ACHN (cell line): ENCODE data around the gene POU2F3.
A peak's percentile ranks its signal among the peaks of the same experiment; 100 is the strongest.
"Not testable (repeated sequence)": the region's sequence is repeated elsewhere in the genome, so short reads cannot be mapped to it uniquely, and the experiment has no call there.

ENCODE experiments used
- DNase-seq: peaks from one replicate; pipeline ENCODE4 v3.0.0-alpha.2; 2015
- in situ Hi-C: cut with HindIII; loops from 2 replicates; pipeline ENCODE4 v1.10.0; 2017; ENCODE audit warnings: low sequenced_read_pairs, low pct_ligation_motif_present, low pct_unique_long_range_greater_than_20kb

POU2F3 gene

DNA sequence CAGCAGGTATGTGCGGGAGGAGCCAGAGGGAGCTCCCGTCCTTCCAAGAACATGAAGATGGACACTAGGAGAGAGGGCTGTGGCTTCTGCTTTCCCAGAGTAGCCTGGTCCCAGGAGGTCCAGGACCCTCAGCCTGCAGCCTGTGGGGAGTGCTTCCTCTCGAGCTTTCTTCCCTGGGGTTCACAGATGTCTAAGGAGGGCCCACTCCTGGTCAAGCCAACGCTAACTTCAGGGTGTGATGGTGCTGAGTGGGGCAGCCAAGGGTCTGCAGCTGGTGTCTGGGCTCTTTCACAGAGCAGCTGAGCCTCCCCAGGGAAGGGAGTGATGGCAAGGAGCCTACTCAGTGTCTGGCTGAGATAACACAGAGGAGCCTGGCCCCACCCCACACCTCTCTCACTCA lies 3.3 kb downstream of the POU2F3 start:
- no peak for DNase-seq
- in situ Hi-C loops, result no loop called here

DNA sequence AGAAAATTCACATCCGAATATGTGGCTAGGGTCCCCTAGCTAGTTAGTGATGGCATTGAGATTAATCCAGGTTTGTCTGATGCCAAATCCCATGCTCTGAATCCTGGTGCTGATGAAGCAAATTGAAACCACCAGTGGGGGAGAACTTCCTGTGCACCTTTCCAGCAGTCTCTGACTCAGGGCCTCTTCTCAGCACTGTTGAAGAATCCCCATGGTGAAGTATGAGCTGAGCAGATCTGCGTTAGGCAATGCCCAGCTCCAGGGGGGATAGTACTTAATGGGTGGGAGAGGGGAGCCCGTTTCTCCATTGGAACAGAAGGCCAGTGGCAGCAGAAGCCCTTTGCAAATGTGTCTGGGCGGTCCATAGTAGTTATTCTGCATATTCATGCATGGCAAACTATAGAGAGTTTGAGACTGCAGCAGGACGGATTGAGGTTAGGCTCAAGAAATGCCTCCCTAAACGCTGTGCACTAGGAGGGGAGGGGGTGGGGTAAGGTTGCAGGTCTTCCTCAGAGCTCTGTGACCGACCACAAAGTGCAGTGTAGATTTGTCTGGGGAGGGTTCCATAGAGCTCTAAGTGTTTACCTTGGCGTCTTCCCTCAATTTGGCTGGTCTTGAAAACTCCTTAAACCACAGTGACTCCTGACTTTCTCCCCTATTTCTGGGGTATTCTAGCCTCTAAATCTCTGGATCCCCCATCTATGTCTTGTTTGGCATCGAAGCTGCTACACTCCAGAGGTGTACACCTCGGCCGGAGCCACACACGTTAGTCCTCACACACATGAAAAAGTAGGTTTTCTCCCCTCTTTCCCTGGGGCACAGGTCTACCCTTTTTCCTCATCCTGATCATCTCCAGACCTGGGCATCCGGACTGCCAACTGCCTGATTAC lies 4.8 kb downstream of the POU2F3 start:
- in situ Hi-C loops, result no loop called here
- DNase-seq, result no peak

DNA sequence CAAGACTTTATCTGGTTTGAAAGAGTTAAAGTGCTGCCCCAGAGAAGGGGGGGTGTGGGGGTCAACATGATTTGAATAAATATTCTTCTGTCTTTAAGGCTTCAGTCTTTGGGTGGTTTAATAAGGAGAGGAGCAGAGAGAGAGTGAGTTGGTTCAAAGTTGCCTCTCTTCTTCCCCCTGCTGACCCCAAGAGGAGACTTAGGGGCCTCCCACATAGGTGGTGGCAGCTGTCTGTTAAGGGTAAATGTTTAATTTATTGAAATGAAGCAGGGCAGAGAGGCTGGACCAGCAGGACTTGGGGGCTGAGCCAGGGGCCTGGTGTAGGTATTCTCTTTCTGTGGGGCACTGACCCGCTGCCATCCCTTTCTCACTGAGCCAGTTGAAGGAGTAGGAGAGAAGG lies 5.5 kb downstream of the POU2F3 start:
- DNase-seq, result no peak
- in situ Hi-C loops, result no loop called here

DNA sequence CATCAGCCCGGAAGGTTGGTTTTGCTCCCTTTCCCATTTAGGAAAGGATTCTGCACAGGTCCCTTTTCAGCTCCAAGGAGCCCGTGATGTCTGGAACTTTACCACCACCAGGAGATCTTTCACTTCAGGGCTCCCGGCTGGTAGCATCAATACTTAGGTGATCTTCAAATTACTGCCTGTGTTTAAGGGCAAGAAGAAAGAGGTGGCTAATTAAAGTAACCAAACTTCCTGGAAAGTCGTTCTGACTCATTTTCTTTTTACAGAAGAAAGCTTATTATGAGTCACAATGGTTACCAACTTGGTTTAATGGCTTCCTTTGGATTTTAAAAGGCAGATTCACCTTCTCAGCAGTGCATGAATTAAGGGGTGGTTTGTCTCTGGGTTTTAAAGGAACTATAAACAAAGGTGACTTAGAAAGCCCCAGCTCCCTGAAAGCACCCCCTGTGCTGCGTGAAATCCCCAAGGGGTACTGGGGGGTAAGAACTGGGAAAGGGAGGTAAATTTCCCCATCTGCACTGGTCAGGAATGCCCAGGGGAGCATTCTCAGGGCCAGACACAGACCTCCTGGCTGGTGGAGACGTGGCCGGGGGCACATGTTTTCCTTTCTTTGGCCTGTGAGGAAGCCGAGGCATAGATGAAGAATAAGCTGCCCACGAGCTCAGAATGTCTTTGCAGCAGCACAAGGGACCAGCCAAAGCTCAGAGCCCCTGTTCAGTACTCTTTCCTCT lies 8.8 kb downstream of the POU2F3 start:
- in situ Hi-C loops, result no loop called here
- DNase-seq, result peak; percentile 17

DNA sequence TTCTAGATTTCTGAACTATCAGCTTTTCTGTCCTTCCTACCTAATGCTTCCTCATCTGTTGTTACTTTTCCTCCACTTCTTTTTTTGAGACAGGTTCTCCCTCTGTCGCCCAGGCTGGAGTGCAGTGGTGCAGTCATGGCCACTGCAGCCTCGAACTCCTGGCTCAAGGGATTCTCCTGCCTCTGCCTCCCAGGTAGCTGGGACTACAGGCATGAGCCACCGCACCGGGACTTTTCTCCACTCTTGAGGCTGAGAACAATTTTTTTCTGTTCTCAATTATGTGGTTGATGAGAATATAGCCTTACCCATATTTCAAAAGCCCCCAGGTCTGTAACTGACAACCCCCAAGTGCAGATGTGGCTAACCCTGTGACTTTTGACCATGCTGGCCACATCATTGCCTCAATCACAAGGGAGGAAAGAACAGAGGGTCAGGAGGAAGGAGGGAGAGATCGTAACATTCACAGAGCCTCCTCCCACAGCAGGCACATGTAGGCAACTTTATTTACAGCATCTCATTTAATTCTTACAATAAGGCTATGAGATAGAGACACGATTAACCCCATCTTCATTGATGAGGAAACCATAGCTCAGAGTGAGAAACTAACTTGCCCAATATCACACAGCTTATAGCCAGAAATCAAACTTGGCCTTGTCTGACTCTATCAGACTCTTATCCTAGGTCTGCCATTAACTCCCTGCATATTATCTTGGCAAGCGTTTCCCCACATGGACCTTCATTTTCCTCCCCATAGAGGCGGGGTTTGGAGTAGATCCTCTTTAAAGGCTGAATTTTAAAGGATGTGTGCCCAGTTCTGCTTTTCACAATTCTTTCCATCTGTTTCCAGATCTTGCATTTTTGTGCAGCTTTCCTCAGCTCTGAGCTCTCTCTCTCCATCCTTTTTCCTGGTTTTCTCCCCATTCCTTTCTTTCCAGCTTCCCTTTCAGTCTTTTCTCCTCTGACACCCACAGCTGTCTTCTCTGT lies 9.6 kb downstream of the POU2F3 start:
- no peak for DNase-seq
- in situ Hi-C loops, result no loop called here

DNA sequence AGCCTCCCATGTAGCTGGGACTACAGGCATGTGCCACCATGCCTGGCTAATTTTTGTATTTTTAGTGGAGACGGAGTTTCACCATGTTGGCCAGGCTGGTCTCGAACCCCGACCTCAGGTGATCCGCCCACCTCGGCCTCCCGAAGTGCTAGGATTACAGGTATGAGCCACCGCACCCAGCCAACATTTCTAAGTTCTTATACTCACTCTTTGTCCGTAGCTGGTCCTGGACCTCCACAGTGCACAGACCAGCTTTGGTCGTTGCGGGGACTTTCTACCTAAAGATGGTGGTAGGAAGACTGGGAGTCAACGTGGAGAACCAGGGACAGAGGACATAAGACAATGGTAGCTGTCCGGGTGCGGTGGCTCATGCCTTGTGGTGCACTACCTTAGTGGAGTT lies 13.4 kb downstream of the POU2F3 start:
- in situ Hi-C loops, DNase-seq: not testable (repeated sequence)

DNA sequence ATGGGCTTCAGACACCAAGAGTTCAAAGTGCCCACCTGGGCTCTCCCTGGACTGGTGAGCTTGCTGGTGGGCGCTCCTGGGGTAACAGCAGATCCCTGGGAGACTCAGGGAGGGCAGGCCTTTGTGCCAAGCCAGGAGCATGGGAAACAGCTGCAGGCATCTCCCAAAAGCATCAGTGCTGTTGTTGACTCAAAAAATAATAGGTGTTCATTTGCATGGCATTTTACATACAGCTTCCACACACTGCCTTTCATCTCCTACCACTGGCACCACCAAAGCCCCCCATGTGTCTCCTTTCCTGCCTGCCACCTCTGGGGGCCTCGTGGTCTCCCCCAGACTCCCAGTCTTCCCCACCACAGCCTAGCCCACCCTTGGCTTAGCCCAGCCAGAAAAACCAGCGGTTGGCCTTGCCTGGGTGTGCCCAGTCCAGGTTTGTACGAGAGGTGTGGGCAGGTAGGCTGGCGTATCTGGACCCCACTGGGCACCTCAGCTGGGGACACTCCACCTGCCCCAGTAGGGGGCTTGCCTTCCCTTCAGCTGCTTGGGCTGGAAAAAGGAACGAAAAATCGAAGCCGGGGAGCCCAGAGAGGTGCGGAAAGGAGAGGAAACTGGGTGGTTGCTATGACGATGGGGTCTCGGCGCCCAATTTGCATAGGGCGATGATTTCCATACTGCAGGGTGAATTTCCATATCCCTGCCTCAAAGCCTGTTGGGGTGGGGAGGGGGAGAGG lies 15.0 kb downstream of the POU2F3 start:
- in situ Hi-C loops, result no loop called here
- DNase-seq, result no peak

DNA sequence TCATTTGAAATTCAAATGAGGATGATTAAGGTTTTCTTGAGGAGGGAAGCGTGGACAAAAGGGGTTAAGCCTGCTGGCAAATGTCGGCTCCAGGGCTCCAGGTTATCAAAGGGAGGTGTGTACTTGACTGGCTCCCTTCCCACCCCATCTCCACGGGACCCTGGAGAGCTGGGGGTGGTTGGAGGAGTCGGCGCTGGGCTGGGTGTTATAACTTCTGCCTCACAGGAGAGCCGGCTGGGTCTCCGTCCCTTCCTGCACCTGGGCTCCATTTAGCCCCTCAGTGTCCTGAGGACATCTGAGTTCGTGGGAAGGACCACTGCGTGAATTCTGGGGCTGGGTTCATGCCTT lies 15.6 kb downstream of the POU2F3 start:
- DNase-seq, result no peak
- in situ Hi-C loops, result no loop called here

DNA sequence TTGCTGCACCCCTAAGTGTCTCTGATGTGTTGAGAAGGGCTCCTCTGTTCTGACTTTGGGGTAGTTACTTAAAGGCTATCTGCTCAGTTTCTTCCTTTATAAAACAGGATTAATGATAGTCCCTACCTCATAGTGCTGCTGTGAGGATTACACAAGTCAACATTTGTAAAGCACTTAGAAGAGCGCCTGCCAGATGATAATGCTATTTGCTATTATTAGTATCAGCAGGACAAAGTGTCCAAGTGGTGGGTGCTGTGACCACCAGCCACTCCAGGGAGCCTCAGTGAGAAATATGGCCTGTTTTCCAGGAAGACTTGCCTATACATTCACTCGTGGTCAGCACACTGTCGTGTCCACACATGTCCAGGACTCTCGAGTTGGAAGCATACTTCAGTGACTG lies 16.2 kb downstream of the POU2F3 start:
- no peak for DNase-seq
- in situ Hi-C loops, result no loop called here

DNA sequence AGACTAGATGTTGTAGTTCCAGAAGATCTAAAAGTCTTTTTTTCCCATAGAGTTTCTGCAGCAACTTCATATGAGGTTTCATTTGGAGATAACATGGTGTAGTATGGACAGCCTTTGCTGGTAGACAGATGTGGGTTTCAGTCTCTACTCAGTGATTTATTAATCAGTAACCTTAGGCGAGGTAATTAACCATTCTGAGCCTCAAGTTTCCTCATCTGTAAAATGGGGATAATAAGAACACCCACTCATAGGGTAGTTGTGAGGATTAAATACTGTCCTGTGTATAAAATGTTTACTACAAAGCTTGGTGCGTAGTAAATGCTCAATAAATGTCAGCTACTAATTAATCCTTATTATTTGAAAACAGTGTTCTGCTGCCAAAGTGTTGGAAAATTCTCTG lies 16.8 kb downstream of the POU2F3 start:
- DNase-seq, result no peak
- in situ Hi-C loops, result no loop called here

DNA sequence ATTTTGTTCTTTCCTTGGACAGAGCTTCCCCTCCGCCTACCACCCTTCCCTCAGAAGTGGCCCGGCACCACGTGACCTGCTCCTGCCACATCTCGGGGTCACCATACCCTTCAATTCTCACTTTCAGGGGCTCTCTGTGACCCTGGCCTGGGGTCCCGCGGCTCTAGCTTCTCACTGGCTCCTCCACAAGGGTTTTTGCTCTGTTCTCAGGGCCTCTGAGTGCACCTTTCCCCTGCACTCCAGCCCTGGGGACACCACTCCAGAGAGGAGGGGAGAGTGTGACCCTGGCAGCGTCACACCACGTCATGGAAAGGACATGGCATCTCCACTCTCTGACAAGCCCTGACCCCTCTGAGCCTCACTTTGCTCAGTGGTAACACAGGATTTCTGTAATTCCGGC lies 17.4 kb downstream of the POU2F3 start:
- DNase-seq, result no peak
- in situ Hi-C loops, result no loop called here

DNA sequence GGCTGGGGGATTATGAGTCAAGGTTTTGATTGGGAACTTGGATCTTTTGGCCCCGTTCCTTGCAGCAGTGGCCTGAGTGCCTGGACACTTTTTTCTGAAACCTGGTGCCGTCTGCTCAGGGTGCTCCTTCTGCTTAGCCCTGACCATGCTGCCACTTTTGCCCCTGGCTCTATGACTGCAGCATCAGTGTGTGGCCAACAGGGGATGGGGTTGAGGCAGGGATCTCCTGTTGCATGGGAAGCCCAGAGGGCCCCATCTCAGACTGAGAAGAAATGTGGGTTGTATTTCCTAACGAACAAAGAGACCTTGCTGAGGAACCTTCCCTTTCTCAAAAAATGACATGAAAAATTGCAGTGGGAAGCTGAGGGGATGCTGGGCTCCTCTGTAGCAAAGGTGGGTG lies 18.7 kb downstream of the POU2F3 start:
- in situ Hi-C loops, result no loop called here
- DNase-seq, result no peak

DNA sequence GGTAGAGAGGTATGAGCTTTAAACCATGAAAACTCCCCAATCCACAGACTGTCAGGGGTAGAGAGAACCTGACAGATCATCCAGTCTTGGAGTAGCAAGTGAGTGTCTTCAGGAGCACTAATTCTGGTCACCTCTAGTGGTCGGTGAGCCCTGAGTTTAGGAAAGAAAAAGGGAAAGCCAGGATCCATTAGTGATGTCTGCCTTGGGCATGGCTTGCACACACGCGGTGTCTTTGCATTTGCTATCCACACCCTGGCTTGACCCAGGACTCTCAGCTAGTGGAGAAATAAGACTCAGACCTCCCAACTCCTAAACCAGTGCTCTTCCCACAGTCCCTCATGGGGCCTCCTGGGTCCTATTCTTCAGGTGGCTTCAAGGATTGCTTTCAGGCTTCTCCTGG lies 19.3 kb downstream of the POU2F3 start:
- in situ Hi-C loops, result no loop called here
- no peak for DNase-seq

DNA sequence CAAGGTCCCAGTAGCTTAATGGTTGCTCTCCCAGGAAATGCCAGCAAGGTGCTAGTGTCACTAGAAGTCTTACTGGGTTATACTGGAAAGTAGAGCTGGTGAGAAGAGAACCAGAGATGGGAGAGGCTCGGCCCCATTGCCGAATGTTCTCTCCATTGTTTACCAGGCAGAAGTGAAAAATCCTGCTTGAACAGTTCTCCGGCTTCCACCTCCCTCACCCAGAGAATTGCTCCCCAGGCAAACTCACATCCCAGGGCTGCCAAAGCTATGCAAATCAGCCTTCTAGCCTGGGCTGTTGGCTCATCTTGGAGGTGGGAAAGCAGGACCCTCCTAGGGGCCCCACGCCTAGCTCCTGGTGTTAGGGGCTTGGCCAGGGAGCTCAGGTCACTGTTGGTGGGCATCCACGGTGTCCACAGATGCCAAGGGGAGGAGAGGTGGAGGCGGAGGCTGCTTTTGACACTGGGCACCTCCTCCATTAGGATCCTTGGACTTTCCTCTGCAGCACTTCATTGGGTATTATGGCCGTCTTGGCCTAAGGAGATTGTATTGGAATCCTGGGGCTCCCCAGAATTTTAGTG lies 20.1 kb downstream of the POU2F3 start:
- in situ Hi-C loops, result no loop called here
- no peak for DNase-seq

DNA sequence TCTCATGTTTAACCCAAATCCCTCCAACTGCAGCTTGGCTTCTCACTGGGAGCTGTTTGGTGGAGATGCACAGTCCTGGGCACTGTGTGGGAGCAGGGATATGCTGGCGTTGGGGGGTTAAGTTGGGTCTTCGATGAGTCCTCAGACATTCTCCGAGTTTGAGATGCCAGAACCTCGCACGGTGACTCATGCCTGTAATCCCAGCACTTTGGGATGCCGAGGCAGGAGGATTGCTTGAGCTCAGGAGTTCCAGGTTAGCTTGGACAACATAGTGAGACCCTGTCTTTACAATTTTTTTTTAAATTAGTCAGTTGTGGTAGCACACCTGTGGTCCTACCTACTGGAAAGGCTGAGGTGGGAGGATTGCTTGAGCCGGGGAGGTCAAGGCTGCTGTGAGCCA lies 20.7 kb downstream of the POU2F3 start:
- DNase-seq, result no peak
- in situ Hi-C loops, result no loop called here

DNA sequence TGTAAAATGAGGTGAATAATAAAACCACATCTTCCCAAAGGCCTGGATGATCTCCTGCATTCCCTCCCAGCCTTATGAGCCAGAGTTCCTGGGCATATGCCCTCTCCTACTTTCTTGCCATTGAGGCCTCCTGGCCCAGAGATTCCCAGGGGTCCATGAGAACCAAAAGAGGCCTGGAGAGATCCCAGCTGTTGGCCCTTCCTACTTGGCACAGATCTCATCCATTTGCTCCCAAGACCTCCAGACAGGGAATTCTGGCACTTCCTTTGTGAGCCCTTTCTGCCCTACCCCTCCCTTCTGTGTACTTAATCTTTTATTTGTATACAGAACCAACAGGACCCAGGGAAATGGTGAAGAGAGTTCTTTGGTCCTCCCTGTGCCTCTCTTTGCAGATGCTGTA lies 21.4 kb downstream of the POU2F3 start:
- in situ Hi-C loops, result no loop called here

DNA sequence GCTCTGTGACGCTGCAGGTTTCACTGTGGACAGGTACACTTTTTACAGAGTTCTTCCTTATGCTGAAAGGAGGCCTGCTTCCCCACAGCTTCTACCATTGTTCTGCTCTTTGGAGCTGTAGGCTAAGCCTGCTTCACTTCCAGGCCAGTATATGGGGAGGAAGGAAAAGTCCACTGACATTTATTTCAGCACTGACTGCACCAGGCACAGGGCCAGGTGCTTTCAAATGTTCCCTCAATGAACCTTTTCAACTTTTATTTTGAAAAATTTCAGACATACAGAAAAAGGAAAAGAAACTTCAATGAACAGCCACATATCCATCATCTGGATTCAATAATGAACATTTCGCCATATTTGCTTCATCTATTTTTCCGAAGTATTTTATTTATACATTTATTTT lies 22.0 kb downstream of the POU2F3 start:
- DNase-seq, result no peak
- in situ Hi-C loops, result no loop called here

More for the DNA sequence above, 21.4 kb downstream of the POU2F3 start:
- no peak for DNase-seq

DNA sequence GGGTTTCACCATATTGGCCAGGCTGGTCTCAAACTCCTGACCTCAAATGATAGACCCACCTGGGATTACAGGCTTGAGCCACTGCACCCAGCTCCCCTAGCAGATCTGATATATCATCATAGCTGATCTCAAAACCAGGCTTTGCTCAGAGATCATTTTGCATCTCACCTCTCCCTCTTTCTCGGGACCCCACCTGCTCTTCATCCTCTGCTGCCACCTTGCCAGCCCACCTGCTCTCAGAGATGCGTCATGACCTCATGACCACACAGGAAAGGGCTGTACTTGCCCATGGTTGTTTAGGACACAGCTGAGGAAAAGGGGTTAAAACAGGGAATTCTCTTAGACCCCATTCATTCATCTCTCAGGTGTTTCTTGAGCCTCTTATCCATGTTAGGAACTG lies 27.4 kb downstream of the POU2F3 start:
- no peak for DNase-seq
- in situ Hi-C loops, result no loop called here
